ENCODE measurements around the gene AXIN1. TPM values are rescaled to one million over a fixed set of nuclear protein-coding genes. Genes with fewer than 3 reads are reported as not detected.
A peak's percentile ranks its signal among the peaks of the same experiment; 100 is the strongest.

The AXIN1 gene
- total and polyA plus RNA-seq, 5 donors from 2014 or later = 1.1 to 45.2 (median 1.7) TPM

DNA sequence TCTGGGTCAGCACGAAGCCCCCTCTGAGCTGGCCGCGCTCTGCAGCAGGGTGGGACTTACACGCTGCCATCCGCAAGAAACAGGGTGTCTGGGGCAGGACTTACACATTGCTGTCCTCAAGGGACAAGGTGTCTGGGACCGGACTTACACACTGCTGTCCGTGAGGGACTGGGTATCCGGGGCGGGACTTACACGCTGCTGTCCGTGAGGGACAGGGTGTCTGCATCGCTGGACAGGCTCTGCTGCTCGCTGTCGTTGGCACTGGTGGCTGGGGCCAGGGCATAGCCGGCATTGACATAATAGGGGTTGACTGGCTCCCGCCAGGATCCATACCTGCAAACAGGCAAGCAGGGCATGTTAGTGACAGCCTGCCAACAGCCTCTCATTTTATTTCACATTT is 38.2 kb downstream of the AXIN1 start:
- Mint-ChIP-seq H3K9me3 (no peaks in the 10 kb centered on the region), H3K4me3 (no peak overlapping the region), H3K4me1 (peaks cover 6 to 32% (median 9%) of the 10 kb centered on the region in 4 donors), H3K36me3 (peaks cover 4% of the 10 kb centered on the region), H3K27me3 (no peaks in the 10 kb centered on the region), H3K27ac (peak overlapping the region in 1 of 3 donors; percentile 71)
- Histone ChIP-seq H3K27me3 (ENCODE audit: control insufficient read depth, insufficient read depth, low read length) (no peaks in the 10 kb centered on the region), H3K4me3 (ENCODE audit: low read depth, low read length) (no peak overlapping the region), H3K9me3 (ENCODE audit: control insufficient read depth in 2 of 2, low read length in 2 of 2) (no peaks in the 10 kb centered on the region), H3K4me1 (ENCODE audit: control insufficient read depth, insufficient read depth, low read length, poor library complexity, severe bottlenecking) (peaks cover 14% of the 10 kb centered on the region), H3K27ac (ENCODE audit: insufficient read depth, low read length, poor library complexity, severe bottlenecking) (no peak overlapping the region), H3K36me3 (ENCODE audit: control insufficient read depth, insufficient read depth, low read length) (peaks cover 46% of the 10 kb centered on the region)
- ATAC-seq (ENCODE audit: low read depth in 2 of 2) = no peak
- no peak for DNase-seq

DNA sequence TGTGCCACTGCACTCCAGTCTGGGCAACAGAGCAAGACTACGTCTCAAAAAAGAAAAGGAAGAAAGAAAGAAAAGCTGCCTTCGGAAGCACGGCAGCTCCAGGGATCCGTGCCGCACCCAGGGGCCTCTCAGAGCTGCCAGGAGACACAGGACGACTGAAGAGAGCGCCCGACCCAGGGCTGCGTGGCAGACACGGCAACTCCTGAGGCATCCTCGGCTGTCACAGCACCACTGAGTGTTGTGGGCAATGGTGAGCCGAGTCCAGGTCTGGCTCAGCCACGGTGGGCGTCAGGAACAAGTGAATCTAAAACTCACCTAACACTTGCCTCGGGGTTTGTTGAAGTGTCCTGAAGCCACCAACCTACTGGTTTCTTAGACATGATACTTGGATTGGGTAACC is 40.8 kb downstream of the AXIN1 start:
- H3K4me3 ChIP-seq (ENCODE audit: low read depth, low read length) = no peak overlapping the region
- Mint-ChIP-seq H3K4me1 (peaks cover 0 to 18% (median 7%) of the 10 kb centered on the region in 4 donors), H3K9me3 (no peaks in the 10 kb centered on the region), H3K4me3 (no peak overlapping the region), H3K36me3 (peaks cover 4% of the 10 kb centered on the region), H3K27me3 (no peaks in the 10 kb centered on the region), H3K27ac (no peak overlapping the region)
- H3K36me3 ChIP-seq (ENCODE audit: control insufficient read depth, insufficient read depth, low read length) = peaks cover 52% of the 10 kb centered on the region
- H3K27me3 ChIP-seq (ENCODE audit: control insufficient read depth, insufficient read depth, low read length) = no peaks in the 10 kb centered on the region
- DNase-seq = no peak
- ATAC-seq (ENCODE audit: low read depth in 2 of 2) = no peak
- H3K9me3 ChIP-seq (ENCODE audit: control insufficient read depth in 2 of 2, low read length in 2 of 2) = no peaks in the 10 kb centered on the region
- no peak overlapping the region for H3K27ac ChIP-seq (ENCODE audit: insufficient read depth, low read length, poor library complexity, severe bottlenecking)
- peaks cover 4% of the 10 kb centered on the region for H3K4me1 ChIP-seq (ENCODE audit: control insufficient read depth, insufficient read depth, low read length, poor library complexity, severe bottlenecking)

- Mint-ChIP-seq H3K27ac (peak overlapping the region in 2 of 3 donors; percentile 38 to 69), H3K9me3 (no peaks in the 10 kb centered on the region), H3K36me3 (peaks cover 12% of the 10 kb centered on the region), H3K4me1 (peaks cover 0 to 8% (median 3%) of the 10 kb centered on the region in 4 donors), H3K27me3 (no peaks in the 10 kb centered on the region), H3K4me3 (no peak overlapping the region)
- Histone ChIP-seq H3K27ac (ENCODE audit: insufficient read depth, low read length, poor library complexity, severe bottlenecking) (no peak overlapping the region), H3K4me1 (ENCODE audit: control insufficient read depth, insufficient read depth, low read length, poor library complexity, severe bottlenecking) (peaks cover 4% of the 10 kb centered on the region), H3K27me3 (ENCODE audit: control insufficient read depth, insufficient read depth, low read length) (no peaks in the 10 kb centered on the region), H3K4me3 (ENCODE audit: low read depth, low read length) (no peak overlapping the region), H3K9me3 (ENCODE audit: control insufficient read depth in 2 of 2, low read length in 2 of 2) (no peaks in the 10 kb centered on the region), H3K36me3 (ENCODE audit: control insufficient read depth, insufficient read depth, low read length) (peaks cover 50% of the 10 kb centered on the region)
- ATAC-seq (ENCODE audit: low read depth in 2 of 2) = peak; percentile 24 to 47
- peak in 1 of 3 donors; percentile 59 for DNase-seq
Observed at GRCh38 chr16:309476-309875, 43.0 kb downstream of the AXIN1 start.

- H3K9me3 Mint-ChIP-seq = no peaks in the 10 kb centered on the region
- H3K9me3 ChIP-seq (ENCODE audit: control insufficient read depth in 2 of 2, low read length in 2 of 2) = no peaks in the 10 kb centered on the region
- DNase-seq (no peak), ATAC-seq (ENCODE audit: low read depth in 2 of 2) (no peak)
- no peak overlapping the region for H3K4me3 Mint-ChIP-seq
- H3K27ac Mint-ChIP-seq = no peak overlapping the region
- peaks cover 12% of the 10 kb centered on the region for H3K36me3 Mint-ChIP-seq
- peaks cover 37% of the 10 kb centered on the region for H3K36me3 ChIP-seq (ENCODE audit: control insufficient read depth, insufficient read depth, low read length)
- H3K4me1 ChIP-seq (ENCODE audit: control insufficient read depth, insufficient read depth, low read length, poor library complexity, severe bottlenecking) = peaks cover 4% of the 10 kb centered on the region
- H3K27me3 ChIP-seq (ENCODE audit: control insufficient read depth, insufficient read depth, low read length) = no peaks in the 10 kb centered on the region
- peaks cover 0 to 8% (median 3%) of the 10 kb centered on the region in 4 donors for H3K4me1 Mint-ChIP-seq
- no peak overlapping the region for H3K4me3 ChIP-seq (ENCODE audit: low read depth, low read length)
- H3K27ac ChIP-seq (ENCODE audit: insufficient read depth, low read length, poor library complexity, severe bottlenecking) = no peak overlapping the region
- no peaks in the 10 kb centered on the region for H3K27me3 Mint-ChIP-seq
Observed at GRCh38 chr16:307691-308312, 44.7 kb downstream of the AXIN1 start.

DNA sequence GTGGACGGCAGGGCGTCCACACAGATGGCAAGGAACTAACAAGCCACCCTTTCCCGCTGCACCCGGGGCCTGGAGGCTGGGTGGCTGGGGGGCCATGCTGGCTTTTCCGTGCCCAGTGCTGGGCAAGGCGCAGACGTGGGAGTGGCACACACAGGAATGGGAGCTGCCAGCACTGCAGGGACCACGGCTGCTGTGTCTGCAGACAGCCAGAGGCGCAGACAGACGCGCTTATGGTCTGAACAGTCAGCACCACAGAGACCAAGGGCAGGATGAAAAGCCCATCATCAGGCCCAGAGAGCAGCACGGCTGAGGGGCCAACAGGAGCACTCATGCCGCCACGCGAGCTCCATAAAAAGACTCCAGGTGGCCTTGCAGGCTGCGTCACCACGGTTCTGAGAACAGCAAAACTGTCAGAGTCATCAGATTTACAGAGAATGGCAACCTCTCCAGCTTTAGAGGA is 45.6 kb downstream of the AXIN1 start:
- peaks cover 0 to 8% (median 3%) of the 10 kb centered on the region in 4 donors for H3K4me1 Mint-ChIP-seq

DNA sequence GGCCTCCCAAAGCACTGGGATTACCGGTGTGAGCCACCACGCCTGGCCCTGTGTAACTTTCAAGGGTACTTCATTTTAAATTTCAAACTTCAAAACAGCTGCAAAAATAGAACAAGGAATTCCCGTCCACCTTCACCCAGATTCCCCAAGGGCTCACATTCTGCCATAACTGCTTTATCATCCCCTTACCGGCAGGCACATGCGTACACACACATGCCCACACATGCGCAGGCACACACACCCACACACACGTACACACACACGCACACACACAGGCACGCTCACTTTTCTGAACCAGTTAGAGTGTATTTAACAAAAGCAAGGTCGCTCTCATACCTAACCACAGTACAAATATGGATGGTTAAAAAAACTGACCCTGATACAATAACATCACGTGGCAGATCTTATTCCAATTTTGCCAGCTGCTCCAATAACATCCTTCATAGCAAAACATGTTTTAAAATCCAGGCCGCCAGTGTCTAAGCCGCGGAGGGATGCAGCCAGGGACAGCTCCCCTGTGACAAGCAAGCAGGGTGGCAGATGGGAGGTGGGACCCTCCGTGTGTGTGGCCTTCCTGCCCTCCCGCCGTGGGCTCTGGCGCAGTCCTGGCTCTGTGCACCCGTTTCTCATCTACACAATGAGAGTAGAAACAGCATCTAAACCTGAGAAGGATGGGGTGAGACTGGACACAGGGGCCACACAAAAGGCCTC is 46.5 kb downstream of the AXIN1 start:
- Mint-ChIP-seq H3K9me3 (no peaks in the 10 kb centered on the region), H3K27ac (peak overlapping the region in 1 of 3 donors; percentile 28), H3K4me3 (no peak overlapping the region), H3K36me3 (peaks cover 12% of the 10 kb centered on the region), H3K4me1 (peaks cover 0 to 8% (median 3%) of the 10 kb centered on the region in 4 donors), H3K27me3 (no peaks in the 10 kb centered on the region)
- ATAC-seq (ENCODE audit: low read depth in 2 of 2) = no peak
- H3K36me3 ChIP-seq (ENCODE audit: control insufficient read depth, insufficient read depth, low read length) = peaks cover 38% of the 10 kb centered on the region
- peaks cover 4% of the 10 kb centered on the region for H3K4me1 ChIP-seq (ENCODE audit: control insufficient read depth, insufficient read depth, low read length, poor library complexity, severe bottlenecking)
- H3K27me3 ChIP-seq (ENCODE audit: control insufficient read depth, insufficient read depth, low read length) = no peaks in the 10 kb centered on the region
- no peak overlapping the region for H3K4me3 ChIP-seq (ENCODE audit: low read depth, low read length)
- H3K9me3 ChIP-seq (ENCODE audit: control insufficient read depth in 2 of 2, low read length in 2 of 2) = no peaks in the 10 kb centered on the region
- DNase-seq = no peak
- no peak overlapping the region for H3K27ac ChIP-seq (ENCODE audit: insufficient read depth, low read length, poor library complexity, severe bottlenecking)

More for the DNA sequence above, 45.6 kb downstream of the AXIN1 start:
- Histone ChIP-seq H3K4me3 (ENCODE audit: low read depth, low read length) (no peak overlapping the region), H3K9me3 (ENCODE audit: control insufficient read depth in 2 of 2, low read length in 2 of 2) (no peaks in the 10 kb centered on the region), H3K27ac (ENCODE audit: insufficient read depth, low read length, poor library complexity, severe bottlenecking) (no peak overlapping the region), H3K4me1 (ENCODE audit: control insufficient read depth, insufficient read depth, low read length, poor library complexity, severe bottlenecking) (peaks cover 4% of the 10 kb centered on the region), H3K27me3 (ENCODE audit: control insufficient read depth, insufficient read depth, low read length) (no peaks in the 10 kb centered on the region), H3K36me3 (ENCODE audit: control insufficient read depth, insufficient read depth, low read length) (peaks cover 37% of the 10 kb centered on the region)
- peaks cover 12% of the 10 kb centered on the region for H3K36me3 Mint-ChIP-seq
- no peak overlapping the region for H3K4me3 Mint-ChIP-seq
- no peak overlapping the region for H3K27ac Mint-ChIP-seq
- no peak for ATAC-seq (ENCODE audit: low read depth in 2 of 2)
- no peak for DNase-seq
- no peaks in the 10 kb centered on the region for H3K27me3 Mint-ChIP-seq
- H3K9me3 Mint-ChIP-seq = no peaks in the 10 kb centered on the region

DNA sequence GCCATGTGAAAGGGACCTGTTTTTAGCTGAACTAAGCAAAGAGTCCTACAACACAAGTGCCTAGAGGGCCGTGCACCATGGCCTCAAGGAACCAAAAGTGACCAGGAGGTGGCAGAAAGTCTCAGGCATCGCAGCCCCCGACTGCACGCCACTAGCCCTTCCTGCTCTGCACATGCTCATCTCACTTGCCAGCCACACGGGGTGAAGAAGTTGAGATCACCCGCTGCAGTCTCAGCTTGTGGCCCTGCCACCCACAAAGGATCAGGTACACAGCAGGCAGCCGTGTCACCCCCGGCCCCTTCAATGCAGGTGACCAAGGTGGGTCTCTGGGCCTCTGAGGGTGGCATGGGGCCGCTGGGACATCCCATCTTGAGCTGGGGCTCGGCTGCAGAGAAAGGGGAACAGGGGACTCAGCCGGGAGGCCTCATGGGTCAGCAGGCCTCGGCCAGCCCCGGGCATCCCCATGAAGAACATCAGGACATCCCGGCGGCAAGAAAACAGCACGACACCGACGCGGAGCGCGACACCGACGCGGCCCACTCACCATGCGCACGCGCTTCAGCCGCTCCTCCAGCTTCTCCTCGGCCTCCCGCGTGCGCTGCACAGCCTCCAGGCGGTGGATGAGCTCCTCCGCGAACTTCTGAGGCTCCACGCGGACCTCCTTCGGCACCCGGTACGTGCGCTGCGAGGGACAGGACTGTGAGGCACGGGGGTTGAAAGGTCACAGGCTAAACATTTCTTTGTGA is 48.6 kb downstream of the AXIN1 start:
- Histone ChIP-seq H3K9me3 (ENCODE audit: control insufficient read depth in 2 of 2, low read length in 2 of 2) (no peaks in the 10 kb centered on the region), H3K36me3 (ENCODE audit: control insufficient read depth, insufficient read depth, low read length) (peaks cover 33% of the 10 kb centered on the region), H3K4me3 (ENCODE audit: low read depth, low read length) (no peak overlapping the region), H3K4me1 (ENCODE audit: control insufficient read depth, insufficient read depth, low read length, poor library complexity, severe bottlenecking) (no peaks in the 10 kb centered on the region), H3K27me3 (ENCODE audit: control insufficient read depth, insufficient read depth, low read length) (no peaks in the 10 kb centered on the region), H3K27ac (ENCODE audit: insufficient read depth, low read length, poor library complexity, severe bottlenecking) (no peak overlapping the region)
- Mint-ChIP-seq H3K9me3 (no peaks in the 10 kb centered on the region), H3K4me1 (peaks cover 0 to 3% (median 0%) of the 10 kb centered on the region in 4 donors), H3K27ac (no peak overlapping the region), H3K36me3 (peaks cover 8% of the 10 kb centered on the region), H3K27me3 (no peaks in the 10 kb centered on the region), H3K4me3 (no peak overlapping the region)
- DNase-seq (no peak), ATAC-seq (ENCODE audit: low read depth in 2 of 2) (peak in 1 of 2 donors; percentile 46)
